Esophagus squamous epithelium (tissue), 5 donors: ENCODE results near the gene NKAPL. TPM values are rescaled to one million over a fixed set of nuclear protein-coding genes. Genes with fewer than 3 reads are reported as not detected.

ENCODE experiments used
- DNase-seq: peaks from one replicate; lab custom pipeline; 2025; lab: John Stamatoyannopoulos, UW
- H3K27ac ChIP-seq, 4 donors: fragments of 200-600 bp; sonication (generic); one replicate each; pipeline ENCODE4 v1.5.1; 2016 to 2019; ENCODE audit warnings: mild to moderate bottlenecking in 1 of 4
- H3K27me3 ChIP-seq, 4 donors: fragments of 200-600 bp; sonication (generic); 1 replicate in 3 of 4; 2 replicates in 1 of 4; pipeline versions ENCODE4 v1.5.1 to v1.6.0; 2017 to 2021; ENCODE audit warnings: antibody characterized with exemption in 1 of 4
- H3K36me3 ChIP-seq, 3 donors: fragments of 200-600 bp; sonication (generic); one replicate each; pipeline ENCODE4 v1.5.1; 2016 to 2019
- H3K4me1 ChIP-seq, 3 donors: fragments of 200-600 bp; sonication (generic); one replicate each; pipeline ENCODE4 v1.5.1; 2017 to 2019
- H3K4me3 ChIP-seq, 4 donors: fragments of 200-600 bp; sonication (generic); 1 replicate in 3 of 4; 2 replicates in 1 of 4; pipeline ENCODE4 v1.5.1; 2016 to 2019; ENCODE audit warnings: mild to moderate bottlenecking in 2 of 4, moderate library complexity in 1 of 4
- H3K9me3 ChIP-seq, 3 donors: fragments of 200-600 bp; sonication (generic); one replicate each; pipeline ENCODE4 v1.5.1; 2016 to 2019
- CTCF ChIP-seq, 6 experiments: fragments of 450-650 bp in 4 of 6; fragments of 200-600 bp in 2 of 6; sonication (generic) in 2 of 6; IDR thresholded peaks; one replicate each; pipeline ENCODE4 v1.5.1; 2016 to 2019; ENCODE audit warnings: antibody characterized with exemption in 6 of 6, mild to moderate bottlenecking in 4 of 6, moderate library complexity in 4 of 6
- POLR2A ChIP-seq, 4 donors: fragments of 450-650 bp; IDR thresholded peaks; one replicate each; pipeline ENCODE4 v1.6.1; 2017; ENCODE audit warnings: antibody characterized with exemption in 4 of 4, mild to moderate bottlenecking in 4 of 4, moderate library complexity in 3 of 4
- WGBS, 2 donors: methylation state at CpG; one replicate each; pipeline ENCODE4 v1.1.5; 2018; 5-methylcytosine and 5-hydroxymethylcytosine counted together
- intact Hi-C: fragments of 100-400 bp; cut with DNase I; formaldehyde crosslinking; loops from one replicate; pipeline ENCODE4 v1.15.0; 2022
- total RNA-seq, 4 donors: library from RNA; depleted of rRNA; stranded (reverse); fragments of >200 nt; gene quantifications; one replicate each; pipeline ENCODE4 v1.1.0, GENCODE V29; 2016
- donor health status: DM: yes; HTN: yes; CAD: no.

The NKAPL gene
- total RNA-seq, 4 donors from 2014 or later: 0.22 to 1.5 (median 0.70) TPM; not detected in 1

GRCh38 chr6:28264834-28265401 lies 5.8 kb downstream of the NKAPL start:
- Histone ChIP-seq H3K27me3 (no peaks in the 10 kb centered on the region), H3K36me3 (no peaks in the 10 kb centered on the region), H3K27ac (no peak overlapping the region), H3K9me3 (peaks cover 0 to 12% (median 0%) of the 10 kb centered on the region in 3 donors), H3K4me3 (no peak overlapping the region), H3K4me1 (peaks cover 0 to 34% (median 11%) of the 10 kb centered on the region in 3 donors)
- 60 to 63% methylated on average over 4 of the region's 4 CpGs for WGBS, 2 donors
- DNase-seq: no peak
- intact Hi-C loops: no loop called here
- TF ChIP-seq CTCF (IDR thresholded peaks at IDR 0.05): no peak
- no peak for TF ChIP-seq POLR2A (IDR thresholded peaks at IDR 0.05)

- 4 to 7% methylated on average over 5 of the region's 5 CpGs for WGBS, 2 donors
- Histone ChIP-seq H3K27ac (peak overlapping the region; percentile 82 to 89 (median 84)), H3K4me1 (peaks cover 0 to 34% (median 11%) of the 10 kb centered on the region in 3 donors), H3K9me3 (no peaks in the 10 kb centered on the region), H3K4me3 (peak overlapping the region; percentile 64 to 86 (median 76)), H3K27me3 (no peaks in the 10 kb centered on the region), H3K36me3 (peaks cover 0 to 4% (median 0%) of the 10 kb centered on the region in 3 donors)
- no peak for DNase-seq
- intact Hi-C loops: no loop called here
- no peak for TF ChIP-seq CTCF (IDR thresholded peaks at IDR 0.05)
- TF ChIP-seq POLR2A (IDR thresholded peaks at IDR 0.05): no peak
These were observed 7.5 kb downstream of the NKAPL start for GRCh38 chr6:28266563-28266961.

GRCh38 chr6:28266962-28267694 lies 8.0 kb downstream of the NKAPL start, which contains the start of gene ZSCAN26:
Gene ZSCAN26 (plus strand): TSS chr6:28267143. CDS start chr6:28271920, 4,777 bp downstream.
- no peaks in the 10 kb centered on the region for H3K27me3 ChIP-seq
- DNase-seq: no peak
- H3K27ac ChIP-seq: peak within 1 kb of the TSS; percentile 82 to 89 (median 84)
- peaks cover 0 to 34% (median 11%) of the 10 kb centered on the region in 3 donors for H3K4me1 ChIP-seq
- WGBS, 2 donors: 0 to 2% methylated on average over 18 to 20 of the region's 32 CpGs
- peaks cover 0 to 9% (median 0%) of the 10 kb centered on the region in 3 donors for H3K36me3 ChIP-seq
- peak within 1 kb of the TSS; percentile 64 to 86 (median 76) for H3K4me3 ChIP-seq
- intact Hi-C loops: no loop called here
- H3K9me3 ChIP-seq: no peaks in the 10 kb centered on the region
- no peak for TF ChIP-seq CTCF (IDR thresholded peaks at IDR 0.05)
- peak in 2 of 4 donors; percentile 47 to 53 for TF ChIP-seq POLR2A (IDR thresholded peaks at IDR 0.05)

GRCh38 chr6:28267695-28268059 lies 8.6 kb downstream of the NKAPL start:
- Histone ChIP-seq H3K36me3 (peaks cover 0 to 15% (median 0%) of the 10 kb centered on the region in 3 donors), H3K27me3 (no peaks in the 10 kb centered on the region), H3K4me3 (peak overlapping the region; percentile 64 to 86 (median 76)), H3K4me1 (peaks cover 0 to 34% (median 11%) of the 10 kb centered on the region in 3 donors), H3K27ac (peak overlapping the region; percentile 82 to 89 (median 84)), H3K9me3 (no peaks in the 10 kb centered on the region)
- TF ChIP-seq POLR2A (IDR thresholded peaks at IDR 0.05) (no peak), CTCF (IDR thresholded peaks at IDR 0.05) (no peak)
- DNase-seq: no peak
- intact Hi-C loops: no loop called here
- 9 to 11% methylated on average over 1 of the region's 1 CpG for WGBS, 2 donors

- peaks cover 0 to 34% (median 11%) of the 10 kb centered on the region in 3 donors for H3K4me1 ChIP-seq
- no peak overlapping the region for H3K4me3 ChIP-seq
- no peak overlapping the region for H3K27ac ChIP-seq
- TF ChIP-seq CTCF (IDR thresholded peaks at IDR 0.05) (no peak), POLR2A (IDR thresholded peaks at IDR 0.05) (no peak)
- H3K36me3 ChIP-seq: peaks cover 0 to 33% (median 7%) of the 10 kb centered on the region in 3 donors
- H3K27me3 ChIP-seq: no peaks in the 10 kb centered on the region
- no peaks in the 10 kb centered on the region for H3K9me3 ChIP-seq
- intact Hi-C loops: no loop called here
- no peak for DNase-seq
These were observed 10.4 kb downstream of the NKAPL start for GRCh38 chr6:28269492-28269891.
